ENCODE results near the gene SQOR.

The SQOR gene

DNA sequence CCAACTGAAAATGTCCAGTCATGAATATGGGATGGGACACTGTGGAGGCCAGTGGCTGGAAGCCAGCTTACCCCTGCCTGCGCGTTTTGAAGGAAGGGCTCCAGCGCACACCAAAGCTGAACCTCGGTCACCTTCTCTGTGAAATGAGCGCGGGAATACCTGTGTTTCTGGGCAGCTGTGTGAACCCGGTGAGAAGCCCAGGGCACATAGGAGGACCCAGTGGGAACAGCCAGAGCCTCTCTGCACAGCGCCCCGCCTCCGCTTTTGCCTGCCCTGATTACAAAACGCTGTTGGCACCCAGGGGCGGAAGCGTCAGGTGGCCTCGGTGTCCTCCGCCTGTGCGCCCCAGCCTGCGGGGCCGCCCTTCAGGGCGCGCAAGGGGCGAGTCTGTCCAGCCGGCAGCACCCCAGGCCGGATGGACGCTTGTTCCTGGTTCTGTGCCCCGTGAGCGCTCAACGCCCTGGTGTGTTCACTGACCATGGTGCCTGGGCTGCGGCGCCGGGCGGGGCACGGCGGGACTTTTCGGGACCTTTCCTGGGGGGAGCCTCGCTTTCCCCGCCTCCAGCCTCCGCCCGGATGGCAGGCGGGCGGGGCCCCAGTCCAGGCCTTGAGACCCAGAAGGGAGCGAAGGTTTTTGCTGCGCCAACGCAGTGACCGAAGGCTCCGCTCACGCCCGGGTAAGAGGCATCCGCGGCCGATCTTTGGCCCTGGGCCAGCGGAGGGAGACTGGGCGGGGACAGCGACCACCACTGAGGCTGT, at the start of gene SQOR:
Gene SQOR, plus strand, starts transcription at position 598 of the 759 bp plus-strand sequence. CDS start 23,895 bp downstream, outside the sequence.
- peak within 1 kb of the TSS; percentile 75 for H3K27ac ChIP-seq
- TF ChIP-seq, protein P1, sequence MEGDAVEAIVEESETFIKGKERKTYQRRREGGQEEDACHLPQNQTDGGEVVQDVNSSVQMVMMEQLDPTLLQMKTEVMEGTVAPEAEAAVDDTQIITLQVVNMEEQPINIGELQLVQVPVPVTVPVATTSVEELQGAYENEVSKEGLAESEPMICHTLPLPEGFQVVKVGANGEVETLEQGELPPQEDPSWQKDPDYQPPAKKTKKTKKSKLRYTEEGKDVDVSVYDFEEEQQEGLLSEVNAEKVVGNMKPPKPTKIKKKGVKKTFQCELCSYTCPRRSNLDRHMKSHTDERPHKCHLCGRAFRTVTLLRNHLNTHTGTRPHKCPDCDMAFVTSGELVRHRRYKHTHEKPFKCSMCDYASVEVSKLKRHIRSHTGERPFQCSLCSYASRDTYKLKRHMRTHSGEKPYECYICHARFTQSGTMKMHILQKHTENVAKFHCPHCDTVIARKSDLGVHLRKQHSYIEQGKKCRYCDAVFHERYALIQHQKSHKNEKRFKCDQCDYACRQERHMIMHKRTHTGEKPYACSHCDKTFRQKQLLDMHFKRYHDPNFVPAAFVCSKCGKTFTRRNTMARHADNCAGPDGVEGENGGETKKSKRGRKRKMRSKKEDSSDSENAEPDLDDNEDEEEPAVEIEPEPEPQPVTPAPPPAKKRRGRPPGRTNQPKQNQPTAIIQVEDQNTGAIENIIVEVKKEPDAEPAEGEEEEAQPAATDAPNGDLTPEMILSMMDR (conservative IDR thresholded peaks at IDR 0.05), result no peak
- TF ChIP-seq ZFX (IDR thresholded peaks at IDR 0.05), result no peak

DNA sequence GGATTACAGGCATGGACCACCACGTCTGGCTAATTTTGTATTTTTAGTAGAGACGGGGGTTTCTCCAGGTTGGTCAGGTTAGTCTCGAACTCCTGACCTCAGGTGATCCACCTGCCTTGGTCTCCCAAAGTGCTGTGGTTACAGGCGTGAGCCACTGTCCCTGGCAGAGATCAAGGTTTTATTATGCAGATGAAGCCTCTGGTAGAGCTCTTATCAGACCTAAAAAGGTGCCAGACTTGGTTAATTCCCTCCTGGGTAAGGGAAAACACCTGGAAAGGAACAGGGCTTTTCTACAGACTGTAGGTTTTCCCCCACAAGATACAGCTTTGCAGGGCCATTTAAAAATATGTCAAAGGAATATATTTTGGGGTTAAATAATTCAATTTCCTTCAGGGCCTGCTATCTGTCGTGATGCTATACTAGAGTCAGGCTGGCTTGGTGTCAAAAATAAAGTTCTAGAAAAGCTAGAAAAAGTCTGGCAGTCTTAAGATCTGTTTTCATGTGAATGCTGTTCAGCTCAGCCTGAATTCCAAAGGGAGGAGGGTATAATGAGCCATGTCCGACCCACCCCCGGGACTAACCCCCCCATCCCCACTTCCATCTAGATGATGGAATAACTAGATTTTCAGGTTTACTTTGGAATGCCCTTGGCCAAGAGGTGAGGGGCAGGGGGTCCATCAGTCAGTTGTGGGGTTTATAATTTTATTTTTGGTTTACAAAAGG, 49.6 kb upstream of the SQOR start:
- H3K27ac ChIP-seq, result no peak overlapping the region

DNA sequence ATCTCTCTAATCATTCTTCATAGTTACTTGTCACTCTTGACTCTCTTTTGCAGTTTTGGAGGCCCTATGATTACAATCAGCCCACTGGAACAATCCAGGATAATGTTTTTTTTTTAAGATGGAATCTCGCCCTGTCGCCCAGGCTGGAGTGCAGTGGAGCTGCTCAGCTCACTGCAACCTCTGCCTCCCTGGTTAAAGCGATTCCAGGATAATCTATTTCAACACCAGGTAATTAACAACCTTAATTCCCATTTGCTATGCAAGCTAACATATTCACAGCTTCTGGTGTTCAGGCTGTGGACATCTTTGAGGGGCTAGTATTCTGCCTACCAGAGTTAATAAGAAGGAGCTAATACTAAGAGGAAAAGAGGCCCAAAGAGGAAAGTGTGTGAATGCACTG, 48.7 kb upstream of the SQOR start:
- no peak for TF ChIP-seq ZFX (IDR thresholded peaks at IDR 0.05)
- peak overlapping the region; percentile 98; the same call in 1 of the 2 replicates for H3K27ac ChIP-seq

More for the DNA sequence above, 49.6 kb upstream of the SQOR start:
- TF ChIP-seq, protein P1 (conservative IDR thresholded peaks at IDR 0.05), result no peak
- TF ChIP-seq ZFX (IDR thresholded peaks at IDR 0.05), result no peak

DNA sequence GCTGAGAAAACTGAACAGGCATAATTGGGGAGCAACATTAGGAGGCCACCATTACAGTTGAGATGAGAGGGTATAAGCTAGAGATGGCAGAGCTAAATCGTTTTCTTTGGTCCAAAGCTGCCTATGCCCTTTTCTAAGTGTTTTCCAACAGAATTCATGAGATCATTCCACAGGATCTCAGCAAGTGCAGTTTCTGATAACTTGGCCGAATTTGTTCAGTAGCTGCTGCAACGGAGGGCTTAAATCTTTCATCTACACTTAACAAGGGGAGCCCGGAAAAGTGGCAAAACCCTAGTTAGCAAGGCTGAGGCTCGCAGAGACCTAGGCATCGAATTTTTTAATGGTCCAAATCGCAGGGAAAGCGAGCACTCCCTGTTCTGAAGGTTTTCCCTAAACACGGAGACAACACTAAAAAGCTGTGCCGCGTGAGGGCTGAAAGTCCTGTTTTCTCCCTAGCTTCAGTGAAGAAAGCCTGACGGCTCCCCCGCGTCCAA, 48.2 kb upstream of the SQOR start:
- TF ChIP-seq, protein P1 (conservative IDR thresholded peaks at IDR 0.05), result no peak
- no peak for TF ChIP-seq ZFX (IDR thresholded peaks at IDR 0.05)
- H3K27ac ChIP-seq, result peak overlapping the region; percentile 98

DNA sequence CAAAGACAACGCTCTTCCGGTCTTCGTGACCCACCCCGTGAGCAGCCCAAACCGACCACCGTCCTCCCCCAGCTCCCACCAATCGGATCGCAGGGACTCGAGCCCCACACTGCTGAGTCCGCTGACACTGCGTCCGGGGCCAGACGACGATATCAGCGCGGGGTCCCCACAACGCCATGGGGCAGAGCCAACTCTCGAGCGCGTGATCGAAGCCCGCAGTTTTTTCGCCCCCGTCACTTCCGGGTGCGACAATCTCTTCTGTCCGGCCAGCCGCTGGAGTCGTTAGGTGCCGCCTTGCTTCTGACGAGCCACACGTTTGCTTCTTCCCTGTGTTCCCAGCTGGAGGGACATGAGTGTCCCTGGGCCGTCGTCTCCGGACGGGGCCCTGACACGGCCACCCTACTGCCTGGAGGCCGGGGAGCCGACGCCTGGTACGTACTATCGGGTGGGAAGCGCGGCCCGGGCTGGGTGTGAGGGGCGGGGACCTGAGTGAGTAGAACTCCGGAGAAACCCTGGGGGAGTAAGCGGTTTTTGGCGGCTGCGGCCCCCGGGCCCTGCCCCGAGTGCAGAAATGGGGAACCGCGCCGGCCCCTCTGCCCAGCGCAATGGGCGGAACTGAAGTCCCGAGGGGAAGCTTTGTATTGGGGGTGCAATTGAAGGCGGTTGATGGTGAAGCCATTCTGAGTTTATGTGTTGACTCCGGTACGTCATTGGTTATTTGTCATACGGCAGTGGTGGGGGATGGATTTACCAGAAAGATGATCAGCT, 47.5 kb upstream of the SQOR start, which contains the start of gene BLOC1S6:
Gene BLOC1S6, plus strand, starts transcription at position 285 of the 768 bp plus-strand sequence. Its CDS starts 65 bp downstream, at position 350.
- TF ChIP-seq, protein P1 (conservative IDR thresholded peaks at IDR 0.05), result no peak
- peak; percentile 86 for TF ChIP-seq ZFX (IDR thresholded peaks at IDR 0.05)
- peak within 1 kb of the TSS; percentile 98 for H3K27ac ChIP-seq

DNA sequence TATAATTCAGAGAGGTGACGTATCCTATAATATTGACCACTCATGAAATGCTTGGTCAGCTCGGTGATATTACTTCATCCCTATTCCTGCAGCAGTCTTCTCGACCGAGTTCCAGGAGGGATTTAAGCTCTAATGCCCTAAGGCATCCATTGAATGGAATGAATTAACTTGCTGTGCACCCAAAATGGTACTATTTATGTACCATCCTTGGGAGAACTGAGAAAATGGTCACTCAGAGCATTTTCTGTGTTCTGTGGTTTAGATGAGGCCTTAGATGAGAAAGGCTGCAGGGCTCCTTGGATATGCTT, 47.0 kb upstream of the SQOR start:
- H3K27ac ChIP-seq, result peak overlapping the region; percentile 98

More for the DNA sequence above, 47.0 kb upstream of the SQOR start:
- TF ChIP-seq, protein P1 (conservative IDR thresholded peaks at IDR 0.05), result no peak
- no peak for TF ChIP-seq ZFX (IDR thresholded peaks at IDR 0.05)
